A549 (cell line): ENCODE data around the gene ZSCAN9. TPM values are rescaled to one million over a fixed set of nuclear protein-coding genes. Genes with fewer than 3 reads are reported as not detected.

Experiments
- ATAC-seq, 2 experiments: fragments of 200-7000 bp in 1 of 2; fragments of >200 bp in 1 of 2; cut with Nextera tagmentation in 1 of 2; cut with Tn5 transposase in 1 of 2; 3 replicates each; pipeline versions ENCODE4 v1.8.0 to v1.9.1; 2018 to 2020; ENCODE audit warnings: mild to moderate bottlenecking in 1 of 2, moderate library complexity in 1 of 2
- CTCF ChIA-PET: fragments of 300-600 bp; sonication (Branson Sonifier 250); formaldehyde crosslinking; extraction: SDS; loops from one replicate; lab custom pipeline; 2021; ENCODE audit warnings: antibody characterized with exemption, inconsistent platforms; lab: Yijun Ruan, JAX
- POLR2A ChIA-PET: fragments of 350-600 bp; formaldehyde crosslinking; extraction: SDS; loops from one replicate; lab custom pipeline; 2021; ENCODE audit warnings: antibody characterized with exemption, inconsistent platforms; lab: Yijun Ruan, JAX
- DNase-seq, 2 experiments: peaks; one replicate each; pipeline versions ENCODE4 v3.0.0 to v3.0.0-alpha.2; 2011 to 2016; ENCODE audit warnings: low read depth in 1 of 2, low spot score in 1 of 2
- FAIRE-seq: peaks from 2 replicates; lab custom pipeline; 2011; peaks lifted over from hg19 to GRCh38; lab: Jason Lieb, UNC
- H3K27ac ChIP-seq, 2 experiments: fragments of >200 bp; sonication (Bioruptor Twin); formaldehyde crosslinking; 3 replicates each; pipeline ENCODE4 v1.5.1; 2016 to 2017
- H3K4me1 ChIP-seq: fragments of >200 bp; sonication (Bioruptor Twin); formaldehyde crosslinking; 3 replicates; pipeline ENCODE4 v1.6.1; 2016
- H3K4me2 ChIP-seq: fragments of >200 bp; sonication (Bioruptor Twin); formaldehyde crosslinking; 3 replicates; pipeline ENCODE4 v1.6.1; 2016
- H3K4me3 ChIP-seq: fragments of >200 bp; sonication (Bioruptor Twin); formaldehyde crosslinking; 3 replicates; pipeline ENCODE4 v1.5.1; 2016
- H3K9me3 ChIP-seq: fragments of >200 bp; sonication (Bioruptor Twin); formaldehyde crosslinking; 3 replicates; pipeline ENCODE4 v1.6.1; 2016
- CBX2 ChIP-seq: fragments of 200-600 bp; sonication (generic); IDR thresholded peaks from 2 replicates; pipeline ENCODE4 v1.6.1; 2016; ENCODE audit warnings: low read depth, mild to moderate bottlenecking, borderline replicate concordance
- CEBPB ChIP-seq, 2 experiments: fragments of >200 bp in 1 of 2; sonication (Bioruptor Twin) in 1 of 2; formaldehyde crosslinking in 1 of 2; IDR thresholded peaks; 2 replicates each; pipeline ENCODE4 v1.6.1; 2012 to 2016
- CHD2 ChIP-seq: fragments of 150-350 bp; IDR thresholded peaks from 2 replicates; pipeline ENCODE4 v1.6.1; 2014; ENCODE audit warnings: low read length; ENCODE audit not compliant: partially characterized antibody
- FOXS1 ChIP-seq: fragments of 250-450 bp; sonication (Bioruptor Pico); IDR thresholded peaks from 2 replicates; pipeline ENCODE4 v1.5.0; 2020; ENCODE audit warnings: mild to moderate bottlenecking, moderate library complexity
- HDAC2 ChIP-seq: fragments of 200-600 bp; sonication (generic); IDR thresholded peaks from 2 replicates; pipeline ENCODE4 v1.6.1; 2016
- HOXA7 ChIP-seq: fragments of 250-450 bp; sonication (Bioruptor Pico); IDR thresholded peaks from 2 replicates; pipeline ENCODE4 v1.5.0; 2020; ENCODE audit warnings: mild to moderate bottlenecking, moderate library complexity
- HOXB13 ChIP-seq: fragments of 250-450 bp; sonication (Bioruptor Pico); IDR thresholded peaks from 2 replicates; pipeline ENCODE4 v1.5.0; 2020; ENCODE audit warnings: low read depth, mild to moderate bottlenecking, moderate library complexity
- KDM1A ChIP-seq: fragments of 200-600 bp; sonication (generic); IDR thresholded peaks from 2 replicates; pipeline ENCODE4 v1.6.1; 2016; ENCODE audit warnings: low read depth, mild to moderate bottlenecking
- KDM5A ChIP-seq: fragments of 200-600 bp; sonication (generic); IDR thresholded peaks from 2 replicates; pipeline ENCODE4 v1.6.1; 2016; ENCODE audit warnings: antibody characterized with exemption, mild to moderate bottlenecking
- POLR2A ChIP-seq: IDR thresholded peaks from 2 replicates; pipeline ENCODE4 v1.6.1; 2012; ENCODE audit warnings: mild to moderate bottlenecking, low read length
- SMC3 ChIP-seq: fragments of >200 bp; sonication (Bioruptor Twin); formaldehyde crosslinking; IDR thresholded peaks from 3 replicates; pipeline ENCODE4 v1.6.1; 2018; ENCODE audit warnings: inconsistent platforms
- TFCP2L1 ChIP-seq: fragments of 250-450 bp; sonication (Bioruptor Pico); IDR thresholded peaks from 2 replicates; pipeline ENCODE4 v1.5.0; 2021; ENCODE audit warnings: mild to moderate bottlenecking
- ZC3H11A ChIP-seq: fragments of 450-650 bp; IDR thresholded peaks from 2 replicates; pipeline ENCODE4 v1.6.1; 2014; ENCODE audit warnings: antibody characterized with exemption, mild to moderate bottlenecking
- ZNF302 ChIP-seq: fragments of 250-450 bp; sonication (Bioruptor Pico); IDR thresholded peaks from 2 replicates; pipeline ENCODE4 v1.9.0; 2021; ENCODE audit warnings: inconsistent platforms, mild to moderate bottlenecking, moderate library complexity
- ZSCAN20 ChIP-seq: fragments of 250-450 bp; sonication (Bioruptor Pico); IDR thresholded peaks from 2 replicates; pipeline ENCODE4 v1.8.0; 2022; ENCODE audit warnings: mild to moderate bottlenecking, moderate library complexity
- WGBS: methylation state at CpG from one replicate; pipeline ENCODE4 v1.1.6; 2017; ENCODE audit errors: missing lambda C conversion rate; 5-methylcytosine and 5-hydroxymethylcytosine counted together
- polyA plus RNA-seq, 4 experiments: library from polyadenylated mRNA; depleted of rRNA in 3 of 4; stranded (reverse); fragments of >200 nt; fragmentation: RNase III in 1 of 4; extraction: RNeasy Plus Mini Kit Qiagen cat#74134 plus additional on column Dnase treatment in 1 of 4; gene quantifications; 2 replicates in 3 of 4; 3 replicates in 1 of 4; pipeline ENCODE4 v1.2.3, GENCODE V29; 2011 to 2017
- TF ChIP-seq, protein P1 (sequence below): fragments of >200 bp; sonication (Bioruptor Twin); formaldehyde crosslinking; IDR thresholded peaks from 2 replicates; pipeline ENCODE4 v1.6.1; 2016
- TF ChIP-seq, protein P2 (sequence below): IDR thresholded peaks from 2 replicates; pipeline ENCODE4 v1.6.1; 2012
- TF ChIP-seq, protein P3 (sequence below): IDR thresholded peaks from 2 replicates; pipeline ENCODE4 v1.6.1; 2012; ENCODE audit warnings: low read depth, borderline replicate concordance
- TF ChIP-seq, protein P4 (sequence below): fragments of 250-450 bp; sonication (Bioruptor Pico); IDR thresholded peaks from 2 replicates; pipeline ENCODE4 v1.5.0; 2021; ENCODE audit warnings: mild to moderate bottlenecking, moderate library complexity, borderline replicate concordance
- TF ChIP-seq, protein P5 (sequence below): fragments of 250-450 bp; sonication (Bioruptor Pico); IDR thresholded peaks from 2 replicates; pipeline ENCODE4 v1.5.0; 2020; ENCODE audit warnings: low read depth, mild to moderate bottlenecking, moderate library complexity

ZSCAN9 gene
- polyA plus RNA-seq, 2 of the 4 experiments (the other 2 are of a cell fraction) = 7.7 to 16.2 TPM

DNA sequence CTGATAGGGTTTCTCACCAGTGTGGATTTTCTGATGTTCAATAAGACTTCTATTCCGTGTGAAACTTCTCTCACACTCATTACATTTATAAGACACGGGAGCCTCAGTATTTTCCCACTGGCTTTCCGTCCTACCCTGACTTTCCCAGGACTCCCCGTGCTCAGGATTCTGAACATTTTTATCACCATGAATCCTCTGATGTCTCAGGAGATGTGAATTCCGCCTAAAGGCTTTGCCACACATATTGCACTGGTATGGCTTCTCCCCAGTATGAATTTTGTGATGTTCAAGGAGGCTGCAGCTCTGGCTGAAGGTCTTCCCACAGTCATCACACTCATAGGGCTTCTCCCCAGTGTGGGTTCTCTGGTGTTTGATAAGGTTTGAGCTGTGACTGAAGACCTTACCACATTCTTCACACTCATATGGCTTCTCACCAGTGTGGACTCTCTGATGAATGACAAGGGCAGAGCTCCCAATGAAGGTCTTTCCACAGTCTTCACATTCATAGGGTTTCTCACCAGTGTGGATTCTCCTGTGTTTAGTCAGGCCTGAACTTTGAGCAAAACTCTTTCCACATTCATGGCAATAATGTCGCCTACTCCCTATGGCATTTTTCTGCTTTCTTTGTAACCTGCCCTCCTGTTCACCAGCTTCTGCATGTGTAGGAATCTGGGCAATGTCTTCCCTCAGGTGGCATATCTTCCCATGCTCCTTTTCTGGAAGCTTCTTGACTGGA, 20.3 kb downstream of the ZSCAN9 start:
- Histone ChIP-seq H3K4me2 (no peak overlapping the region), H3K9me3 (no peaks in the 10 kb centered on the region), H3K27ac (no peak overlapping the region), H3K4me1 (no peaks in the 10 kb centered on the region), H3K4me3 (no peak overlapping the region)
- POLR2A ChIA-PET = no interaction called here
- ATAC-seq (no peak), DNase-seq (no peak), FAIRE-seq (no peak)
- TF ChIP-seq, protein P1, sequence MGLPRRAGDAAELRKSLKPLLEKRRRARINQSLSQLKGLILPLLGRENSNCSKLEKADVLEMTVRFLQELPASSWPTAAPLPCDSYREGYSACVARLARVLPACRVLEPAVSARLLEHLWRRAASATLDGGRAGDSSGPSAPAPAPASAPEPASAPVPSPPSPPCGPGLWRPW = no peak
- no peak for TF ChIP-seq ZSCAN20 (CRISPR knock-in tag)
- CTCF ChIA-PET = no interaction called here
- WGBS = 87% methylated on average over 6 of the region's 6 CpGs

DNA sequence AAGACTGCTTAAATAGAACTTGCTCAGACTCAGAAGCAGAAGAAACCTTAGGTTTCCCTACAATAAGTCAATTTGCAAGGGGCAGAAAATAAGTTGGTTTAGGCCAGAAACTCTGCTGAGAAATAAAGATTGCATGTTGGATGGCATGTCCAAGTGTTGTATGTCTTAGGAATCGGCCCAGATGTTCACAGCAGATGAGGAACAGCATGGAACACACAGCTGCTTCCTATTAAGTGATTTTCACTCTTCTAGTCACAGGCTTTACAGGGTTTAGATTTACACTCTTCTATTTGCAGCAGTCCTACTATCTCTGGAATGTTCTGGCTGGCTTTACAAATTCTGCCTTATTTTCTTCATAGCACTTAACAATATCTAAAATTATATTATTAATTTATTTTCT, 23.8 kb downstream of the ZSCAN9 start:
- H3K4me3 ChIP-seq = no peak overlapping the region
- no peaks in the 10 kb centered on the region for H3K9me3 ChIP-seq
- DNase-seq (no peak), FAIRE-seq (no peak), ATAC-seq (no peak)
- no peak overlapping the region for H3K27ac ChIP-seq
- ChIA-PET CTCF (interaction anchor here (1.0 kb wide), 1 partner anchor 30 kb away, joined by 4 read pairs; no protein-coding TSS in a partner anchor), POLR2A (no interaction called here)
- WGBS = 75% methylated on average over 1 of the region's 1 CpG
- no peak overlapping the region for H3K4me2 ChIP-seq
- H3K4me1 ChIP-seq = peaks cover 5% of the 10 kb centered on the region; the same call in 1 of the 3 replicates
- TF ChIP-seq ZSCAN20 (CRISPR knock-in tag) (no peak), KDM1A (no peak), CEBPB (IDR thresholded peaks at IDR 0.05) (no peak), FOXS1 (CRISPR knock-in tag) (no peak), ZNF302 (CRISPR knock-in tag) (no peak)
- TF ChIP-seq, protein P2, sequence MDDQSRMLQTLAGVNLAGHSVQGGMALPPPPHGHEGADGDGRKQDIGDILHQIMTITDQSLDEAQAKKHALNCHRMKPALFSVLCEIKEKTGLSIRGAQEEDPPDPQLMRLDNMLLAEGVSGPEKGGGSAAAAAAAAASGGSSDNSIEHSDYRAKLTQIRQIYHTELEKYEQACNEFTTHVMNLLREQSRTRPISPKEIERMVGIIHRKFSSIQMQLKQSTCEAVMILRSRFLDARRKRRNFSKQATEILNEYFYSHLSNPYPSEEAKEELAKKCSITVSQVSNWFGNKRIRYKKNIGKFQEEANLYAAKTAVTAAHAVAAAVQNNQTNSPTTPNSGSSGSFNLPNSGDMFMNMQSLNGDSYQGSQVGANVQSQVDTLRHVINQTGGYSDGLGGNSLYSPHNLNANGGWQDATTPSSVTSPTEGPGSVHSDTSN = no peak
- TF ChIP-seq, all 56 proteins: peak for 0

DNA sequence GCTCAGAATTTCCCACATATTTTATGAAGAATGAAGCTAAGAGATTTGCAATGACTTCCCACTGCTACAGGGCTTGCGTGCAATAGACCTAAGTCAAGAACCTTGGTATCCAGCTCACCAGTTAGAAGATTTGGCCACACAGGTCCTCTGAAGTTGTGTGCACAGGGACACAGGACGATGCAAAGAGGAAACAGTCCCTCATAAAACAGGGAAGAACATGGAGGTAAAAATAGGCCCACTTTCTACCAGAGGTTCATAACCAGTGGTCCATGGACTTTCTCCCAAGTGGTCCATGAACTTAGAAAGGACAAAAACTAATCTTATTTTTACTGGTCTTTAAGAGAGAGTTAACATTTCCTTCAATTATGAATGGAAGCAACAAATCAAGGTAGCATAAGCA, 25.7 kb downstream of the ZSCAN9 start:
- peak overlapping the region; percentile 76 for H3K4me2 ChIP-seq
- CTCF ChIA-PET = interaction anchor here (0.5 to 1.0 kb wide), 2 partner anchors 105 to 1691 kb away, joined by 3 read pairs; no protein-coding TSS in a partner anchor
- 84% methylated on average over 2 of the region's 2 CpGs for WGBS

More for the DNA sequence above, 25.7 kb downstream of the ZSCAN9 start:
- no peak overlapping the region for H3K27ac ChIP-seq
- no peak for ATAC-seq
- no peaks in the 10 kb centered on the region for H3K9me3 ChIP-seq
- POLR2A ChIA-PET = no interaction called here
- FAIRE-seq = no peak
- TF ChIP-seq HOXA7 (CRISPR knock-in tag) (no peak), KDM5A (no peak), SMC3 (no peak), CHD2 (no peak), TFCP2L1 (CRISPR knock-in tag) (no peak), CBX2 (no peak), HOXB13 (no peak), ZC3H11A (no peak), HDAC2 (no peak), POLR2A (no peak)
- TF ChIP-seq, protein P3, sequence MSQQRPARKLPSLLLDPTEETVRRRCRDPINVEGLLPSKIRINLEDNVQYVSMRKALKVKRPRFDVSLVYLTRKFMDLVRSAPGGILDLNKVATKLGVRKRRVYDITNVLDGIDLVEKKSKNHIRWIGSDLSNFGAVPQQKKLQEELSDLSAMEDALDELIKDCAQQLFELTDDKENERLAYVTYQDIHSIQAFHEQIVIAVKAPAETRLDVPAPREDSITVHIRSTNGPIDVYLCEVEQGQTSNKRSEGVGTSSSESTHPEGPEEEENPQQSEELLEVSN = no peak
- TF ChIP-seq, protein P4, sequence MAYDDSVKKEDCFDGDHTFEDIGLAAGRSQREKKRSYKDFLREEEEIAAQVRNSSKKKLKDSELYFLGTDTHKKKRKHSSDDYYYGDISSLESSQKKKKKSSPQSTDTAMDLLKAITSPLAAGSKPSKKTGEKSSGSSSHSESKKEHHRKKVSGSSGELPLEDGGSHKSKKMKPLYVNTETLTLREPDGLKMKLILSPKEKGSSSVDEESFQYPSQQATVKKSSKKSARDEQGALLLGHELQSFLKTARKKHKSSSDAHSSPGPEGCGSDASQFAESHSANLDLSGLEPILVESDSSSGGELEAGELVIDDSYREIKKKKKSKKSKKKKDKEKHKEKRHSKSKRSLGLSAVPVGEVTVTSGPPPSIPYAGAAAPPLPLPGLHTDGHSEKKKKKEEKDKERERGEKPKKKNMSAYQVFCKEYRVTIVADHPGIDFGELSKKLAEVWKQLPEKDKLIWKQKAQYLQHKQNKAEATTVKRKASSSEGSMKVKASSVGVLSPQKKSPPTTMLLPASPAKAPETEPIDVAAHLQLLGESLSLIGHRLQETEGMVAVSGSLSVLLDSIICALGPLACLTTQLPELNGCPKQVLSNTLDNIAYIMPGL (CRISPR knock-in tag) = no peak
- TF ChIP-seq, protein P5, sequence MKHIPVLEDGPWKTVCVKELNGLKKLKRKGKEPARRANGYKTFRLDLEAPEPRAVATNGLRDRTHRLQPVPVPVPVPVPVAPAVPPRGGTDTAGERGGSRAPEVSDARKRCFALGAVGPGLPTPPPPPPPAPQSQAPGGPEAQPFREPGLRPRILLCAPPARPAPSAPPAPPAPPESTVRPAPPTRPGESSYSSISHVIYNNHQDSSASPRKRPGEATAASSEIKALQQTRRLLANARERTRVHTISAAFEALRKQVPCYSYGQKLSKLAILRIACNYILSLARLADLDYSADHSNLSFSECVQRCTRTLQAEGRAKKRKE = no peak
- TF ChIP-seq, all 56 proteins: peak for 0
- Histone ChIP-seq H3K4me3 (peak overlapping the region; percentile 86), H3K4me1 (peaks cover 5% of the 10 kb centered on the region; the same call in 1 of the 3 replicates)
- DNase-seq = no peak
